Duodenal mucosa (tissue), 2 donors: Measurements from ENCODE around the gene SLC25A41.

Experiments used
- H3K27ac ChIP-seq: one replicate; pipeline ENCODE4 v1.7.0; 2013; ENCODE audit warnings: low read depth, low read length
- H3K27me3 ChIP-seq, 2 donors: one replicate each; pipeline ENCODE4 v1.7.0; 2013; ENCODE audit warnings: low read length in 2 of 2, control low read depth in 1 of 2; ENCODE audit not compliant: insufficient read depth in 2 of 2, control insufficient read depth in 1 of 2
- H3K36me3 ChIP-seq, 2 donors: one replicate each; pipeline ENCODE4 v1.7.0; 2013; ENCODE audit warnings: low read length in 2 of 2, control low read depth in 1 of 2; ENCODE audit not compliant: insufficient read depth in 2 of 2, control insufficient read depth in 1 of 2
- H3K4me1 ChIP-seq, 2 donors: one replicate each; pipeline ENCODE4 v1.7.0; 2013; ENCODE audit warnings: low read length in 2 of 2, control low read depth in 1 of 2; ENCODE audit not compliant: insufficient read depth in 2 of 2, control insufficient read depth in 1 of 2
- H3K4me3 ChIP-seq, 2 donors: one replicate each; pipeline ENCODE4 v1.7.0; 2013; ENCODE audit warnings: low read length in 2 of 2, low read depth in 1 of 2
- H3K9ac ChIP-seq, 2 donors: one replicate each; pipeline ENCODE4 v1.7.0; 2013; ENCODE audit warnings: low read length in 2 of 2, low read depth in 1 of 2
- H3K9me3 ChIP-seq, 2 donors: one replicate each; pipeline ENCODE4 v1.7.0; 2013; ENCODE audit warnings: low read length in 2 of 2, control low read depth in 1 of 2; ENCODE audit not compliant: control insufficient read depth in 1 of 2

The SLC25A41 gene

GRCh38 chr19:6393983-6394412, 39.6 kb downstream of the SLC25A41 start:
- Histone ChIP-seq H3K27me3 (no peaks in the 10 kb centered on the region), H3K36me3 (peaks cover 0 to 13% of the 10 kb centered on the region in 2 donors), H3K9ac (peak overlapping the region; percentile 90 to 97), H3K27ac (peak overlapping the region; percentile 94), H3K4me1 (peaks cover 10 to 13% of the 10 kb centered on the region in 2 donors), H3K9me3 (no peaks in the 10 kb centered on the region), H3K4me3 (peak overlapping the region; percentile 85 to 99)

DNA sequence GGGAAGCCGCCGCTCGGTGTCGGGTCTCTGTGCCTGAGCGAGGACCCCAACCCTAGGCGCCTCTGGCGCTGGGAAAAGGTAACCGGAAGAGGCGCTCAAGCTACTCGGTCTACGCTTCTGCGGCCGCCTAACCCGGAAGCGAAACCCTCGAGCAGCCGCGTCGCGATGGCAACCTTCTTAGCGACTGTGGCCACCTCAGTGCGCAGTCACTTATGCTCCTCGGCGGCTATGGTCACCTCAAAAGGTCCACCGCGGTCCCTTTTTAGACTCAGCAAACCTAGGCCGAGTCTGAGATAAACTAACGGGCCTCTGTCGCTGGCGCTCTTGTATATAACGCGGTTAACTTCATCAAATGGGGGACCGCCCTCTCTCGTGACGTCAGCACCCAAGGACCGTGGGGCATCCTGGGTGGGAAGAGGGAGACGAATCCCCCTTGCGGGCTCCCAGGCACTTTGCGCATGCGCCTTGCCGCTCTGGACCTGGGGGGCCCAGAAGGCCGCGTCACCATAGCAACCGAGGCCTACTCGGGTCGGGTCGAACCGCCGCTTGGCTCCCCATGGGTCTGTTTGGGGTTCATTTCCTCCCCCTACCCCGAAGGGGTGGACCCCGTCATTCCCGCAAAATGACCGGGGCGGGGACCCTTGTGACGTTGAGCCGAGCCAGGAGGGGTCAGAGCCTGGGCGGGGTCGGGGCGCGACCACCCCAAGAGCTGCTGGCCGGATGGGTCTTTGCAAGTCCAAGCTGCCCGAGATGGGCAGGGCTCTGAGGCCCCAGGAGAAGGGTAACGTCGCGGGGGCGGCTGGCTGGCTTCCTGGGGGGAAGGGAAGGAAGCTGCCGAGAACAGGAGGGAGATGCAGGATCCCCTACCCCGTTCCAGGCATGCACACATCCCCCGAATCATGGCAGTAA, 40.2 kb downstream of the SLC25A41 start, which contains the start of gene GTF2F1:
Gene GTF2F1, minus strand, starts transcription at position 91 of the 909 bp plus-strand sequence. CDS start 169 bp downstream, outside the sequence.
- peaks cover 0 to 19% of the 10 kb centered on the region in 2 donors for H3K36me3 ChIP-seq
- peak within 1 kb of the TSS; percentile 90 to 97 for H3K9ac ChIP-seq
- H3K4me3 ChIP-seq, result peak within 1 kb of the TSS; percentile 85 to 99
- H3K9me3 ChIP-seq, result no peaks in the 10 kb centered on the region
- no peaks in the 10 kb centered on the region for H3K27me3 ChIP-seq
- peaks cover 10 to 13% of the 10 kb centered on the region in 2 donors for H3K4me1 ChIP-seq
- peak within 1 kb of the TSS; percentile 94 for H3K27ac ChIP-seq

- Histone ChIP-seq H3K27ac (peak overlapping the region; percentile 94), H3K9me3 (no peaks in the 10 kb centered on the region), H3K4me1 (peaks cover 10 to 13% of the 10 kb centered on the region in 2 donors), H3K36me3 (peaks cover 0 to 28% of the 10 kb centered on the region in 2 donors), H3K27me3 (no peaks in the 10 kb centered on the region), H3K9ac (peak overlapping the region; percentile 90 to 97), H3K4me3 (peak overlapping the region; percentile 85 to 99)
Measured at GRCh38 chr19:6392221-6393073, 41.1 kb downstream of the SLC25A41 start.

GRCh38 chr19:6387372-6387771, 46.2 kb downstream of the SLC25A41 start:
- Histone ChIP-seq H3K4me3 (no peak overlapping the region), H3K27me3 (no peaks in the 10 kb centered on the region), H3K9me3 (no peaks in the 10 kb centered on the region), H3K9ac (no peak overlapping the region), H3K4me1 (peaks cover 4 to 6% of the 10 kb centered on the region in 2 donors), H3K27ac (no peak overlapping the region), H3K36me3 (peaks cover 5 to 70% of the 10 kb centered on the region in 2 donors)

GRCh38 chr19:6384381-6384780, 49.2 kb downstream of the SLC25A41 start:
- no peak overlapping the region for H3K27ac ChIP-seq
- no peaks in the 10 kb centered on the region for H3K9me3 ChIP-seq
- H3K4me1 ChIP-seq, result no peaks in the 10 kb centered on the region
- no peak overlapping the region for H3K4me3 ChIP-seq
- no peak overlapping the region for H3K9ac ChIP-seq
- peaks cover 17 to 86% of the 10 kb centered on the region in 2 donors for H3K36me3 ChIP-seq
- no peaks in the 10 kb centered on the region for H3K27me3 ChIP-seq

- H3K36me3 ChIP-seq, result peaks cover 17 to 86% of the 10 kb centered on the region in 2 donors
- H3K4me1 ChIP-seq, result no peaks in the 10 kb centered on the region
- H3K9me3 ChIP-seq, result no peaks in the 10 kb centered on the region
- no peak overlapping the region for H3K27ac ChIP-seq
- no peak overlapping the region for H3K4me3 ChIP-seq
- H3K9ac ChIP-seq, result no peak overlapping the region
- H3K27me3 ChIP-seq, result no peaks in the 10 kb centered on the region
Measured at GRCh38 chr19:6383188-6383587, 50.4 kb downstream of the SLC25A41 start.

DNA sequence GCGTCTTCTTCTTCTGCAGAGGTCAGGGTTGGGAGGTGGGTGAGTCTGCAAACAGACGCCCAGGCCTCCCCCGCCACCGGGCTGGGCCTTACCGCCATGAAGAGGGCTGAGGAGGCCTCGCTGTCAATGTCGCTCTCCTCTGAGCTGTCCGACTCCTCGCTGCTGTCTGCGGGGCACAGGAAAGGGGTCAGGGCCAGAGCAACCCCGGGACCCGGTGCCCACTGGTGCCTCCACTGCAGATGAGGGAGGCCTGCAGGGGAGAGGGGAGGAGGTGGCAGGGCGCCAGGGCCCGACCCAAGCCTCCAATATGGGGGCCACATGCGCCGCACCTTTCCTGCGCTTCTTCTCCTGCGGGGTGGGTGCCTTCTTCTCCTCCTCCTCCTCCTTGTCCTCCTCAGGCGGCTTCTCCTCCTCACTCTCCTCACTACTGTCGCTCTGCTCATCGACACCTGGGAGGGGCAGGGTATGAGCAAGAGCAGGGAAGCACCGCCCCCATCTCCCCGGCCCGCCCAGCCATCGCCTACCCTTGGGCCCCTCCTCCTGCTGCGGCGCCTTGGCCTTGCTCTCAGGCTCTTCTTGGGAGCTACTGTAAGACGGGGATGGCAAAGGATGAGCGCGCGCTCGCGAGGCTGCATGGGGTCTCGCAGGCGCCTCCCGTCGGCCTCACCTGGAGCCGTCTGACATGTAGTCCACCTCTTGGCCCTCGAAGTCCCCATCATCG, 52.4 kb downstream of the SLC25A41 start:
- Histone ChIP-seq H3K36me3 (peaks cover 17 to 67% of the 10 kb centered on the region in 2 donors), H3K27ac (no peak overlapping the region), H3K4me1 (no peaks in the 10 kb centered on the region), H3K4me3 (no peak overlapping the region), H3K27me3 (no peaks in the 10 kb centered on the region), H3K9me3 (no peaks in the 10 kb centered on the region), H3K9ac (no peak overlapping the region)

DNA sequence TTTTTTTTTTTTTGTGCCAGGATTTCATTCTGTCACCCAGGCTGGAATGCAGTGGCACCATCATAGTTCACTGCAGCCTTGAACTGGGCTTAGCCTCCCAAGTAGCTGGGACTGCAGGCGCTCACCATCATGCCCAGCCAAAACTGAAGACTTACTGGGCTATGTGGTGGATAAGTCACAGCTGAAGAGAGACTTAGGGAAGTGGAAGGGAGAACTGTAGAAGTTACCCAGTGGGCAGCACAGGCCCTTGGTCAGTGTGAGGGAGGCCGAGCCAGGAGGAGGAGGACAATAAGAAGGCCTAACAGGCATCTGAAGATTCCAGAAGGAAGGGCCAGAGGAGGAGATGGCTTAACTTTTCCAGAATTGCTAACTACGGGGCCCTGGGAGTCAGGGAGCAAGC, 53.8 kb downstream of the SLC25A41 start:
- no peaks in the 10 kb centered on the region for H3K9me3 ChIP-seq
- H3K9ac ChIP-seq, result no peak overlapping the region
- no peaks in the 10 kb centered on the region for H3K27me3 ChIP-seq
- H3K36me3 ChIP-seq, result peaks cover 17 to 60% of the 10 kb centered on the region in 2 donors
- no peaks in the 10 kb centered on the region for H3K4me1 ChIP-seq
- H3K27ac ChIP-seq, result no peak overlapping the region
- H3K4me3 ChIP-seq, result no peak overlapping the region

DNA sequence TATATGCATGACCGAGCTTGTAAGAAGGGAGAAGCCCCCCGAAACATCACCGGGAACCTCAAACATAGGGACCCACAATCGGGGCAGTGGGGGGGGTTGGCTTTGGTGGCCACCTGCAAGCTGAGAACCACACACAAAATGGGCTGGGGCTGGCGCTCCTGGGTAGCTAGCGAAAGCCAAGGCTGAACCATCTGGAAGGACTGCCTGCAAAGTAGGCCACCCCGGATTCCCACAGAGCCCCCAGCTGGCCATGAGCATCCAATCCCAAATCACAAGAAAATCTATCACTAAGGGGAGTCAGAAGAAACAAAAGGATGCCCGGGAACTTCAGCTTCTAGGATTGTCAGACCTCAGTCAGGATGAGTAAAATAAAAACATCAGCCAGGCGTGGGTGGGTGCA, 55.1 kb downstream of the SLC25A41 start:
- no peaks in the 10 kb centered on the region for H3K9me3 ChIP-seq
- H3K27me3 ChIP-seq, result no peaks in the 10 kb centered on the region
- H3K9ac ChIP-seq, result no peak overlapping the region
- peaks cover 17 to 54% of the 10 kb centered on the region in 2 donors for H3K36me3 ChIP-seq
- no peak overlapping the region for H3K27ac ChIP-seq
- H3K4me3 ChIP-seq, result no peak overlapping the region
- H3K4me1 ChIP-seq, result peaks cover 4 to 8% of the 10 kb centered on the region in 2 donors
